ENCODE data around the gene MACROD1. TPM values are rescaled to one million over a fixed set of nuclear protein-coding genes. Genes with fewer than 3 reads are reported as not detected.

MACROD1 gene
- total RNA-seq, 1 donor from 2014 or later = 91.9 TPM

DNA sequence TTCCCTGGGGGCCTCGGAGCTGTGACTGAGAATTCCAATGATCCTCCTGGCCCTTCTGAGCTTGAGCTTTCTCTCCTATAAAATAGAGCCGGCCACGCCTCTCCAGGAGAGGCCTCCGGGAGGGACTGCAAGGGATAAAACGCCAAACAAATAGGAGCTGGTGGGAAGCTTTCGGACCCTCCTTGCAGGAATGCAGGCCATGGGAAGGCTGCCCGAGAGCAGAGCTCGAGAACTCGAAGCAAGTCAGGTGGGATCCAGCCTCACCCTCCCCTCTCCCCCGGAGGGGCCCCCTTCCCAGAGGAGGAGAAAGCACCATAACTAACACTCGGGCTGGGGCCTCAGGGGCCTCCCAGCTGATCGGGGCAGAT, 95.6 kb downstream of the MACROD1 start:
- Histone ChIP-seq H3K9me3 (ENCODE audit: control insufficient read depth in 3 of 3, low read length in 3 of 3) (no peaks in the 10 kb centered on the region), H3K4me3 (ENCODE audit: low read length in 3 of 3) (no peak overlapping the region), H3K9ac (ENCODE audit: low read depth in 1 of 3, low read length in 3 of 3) (peak overlapping the region in 1 of 3 donors; percentile 8), H3K27me3 (ENCODE audit: control insufficient read depth in 3 of 3, insufficient read depth in 3 of 3, low read length in 3 of 3) (no peaks in the 10 kb centered on the region), H3K27ac (ENCODE audit: low read depth, low read length) (no peak overlapping the region), H3K36me3 (ENCODE audit: control insufficient read depth in 3 of 3, insufficient read depth in 3 of 3, low read length in 3 of 3) (no peaks in the 10 kb centered on the region), H3K4me1 (ENCODE audit: control insufficient read depth in 3 of 3, insufficient read depth in 3 of 3, low read length in 3 of 3) (peaks cover 17 to 59% (median 30%) of the 10 kb centered on the region in 3 donors)

DNA sequence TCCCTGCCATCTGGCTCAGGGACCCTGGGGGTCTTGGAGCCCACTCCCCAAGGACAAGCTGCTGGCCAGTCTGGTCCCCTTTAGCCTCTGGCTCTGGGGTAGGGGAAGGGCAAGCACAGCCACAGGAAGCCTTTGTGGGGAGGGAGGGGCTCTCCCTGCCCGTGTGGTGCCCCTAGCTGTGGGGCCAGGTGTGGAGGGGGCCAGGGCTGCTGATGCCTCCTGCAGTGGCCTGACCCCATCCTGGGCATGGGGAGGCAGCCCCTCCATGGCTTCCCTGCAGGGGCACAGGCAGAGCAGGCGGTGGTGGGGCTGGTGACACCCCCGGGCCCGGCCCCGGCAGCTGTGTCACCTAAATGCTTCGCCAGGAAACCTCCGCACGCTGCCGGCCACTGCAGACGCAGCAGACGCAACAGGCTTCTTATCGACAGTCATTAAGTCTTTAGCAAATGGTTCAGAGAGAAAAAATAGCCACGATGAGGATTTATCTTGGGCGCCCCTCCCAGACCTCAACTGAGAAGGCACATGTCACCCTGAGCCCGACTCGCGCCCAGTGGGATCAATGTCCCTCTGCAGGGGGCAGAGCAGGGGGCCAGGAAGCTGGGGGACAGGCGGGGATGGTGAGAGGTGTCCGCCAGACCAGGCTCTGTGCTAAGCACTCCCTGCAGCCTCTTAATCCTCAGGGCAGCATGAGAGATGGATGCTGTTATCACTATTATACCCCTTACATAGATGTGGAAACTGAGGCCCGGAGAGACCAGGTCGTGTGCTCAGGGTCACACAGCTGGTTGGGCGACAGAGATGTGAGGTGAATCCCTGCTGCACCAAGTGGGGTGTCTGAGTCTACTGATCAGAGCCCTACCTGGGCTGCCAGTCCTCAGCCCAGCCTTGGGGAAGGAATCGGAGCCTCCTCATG, 96.3 kb downstream of the MACROD1 start:
- peaks cover 22 to 60% (median 37%) of the 10 kb centered on the region in 3 donors for H3K4me1 ChIP-seq (ENCODE audit: control insufficient read depth in 3 of 3, insufficient read depth in 3 of 3, low read length in 3 of 3)
- no peak overlapping the region for H3K4me3 ChIP-seq (ENCODE audit: low read length in 3 of 3)
- H3K9ac ChIP-seq (ENCODE audit: low read depth in 1 of 3, low read length in 3 of 3) = peak overlapping the region in 1 of 3 donors; percentile 8
- H3K27ac ChIP-seq (ENCODE audit: low read depth, low read length) = no peak overlapping the region
- H3K36me3 ChIP-seq (ENCODE audit: control insufficient read depth in 3 of 3, insufficient read depth in 3 of 3, low read length in 3 of 3) = no peaks in the 10 kb centered on the region
- no peaks in the 10 kb centered on the region for H3K27me3 ChIP-seq (ENCODE audit: control insufficient read depth in 3 of 3, insufficient read depth in 3 of 3, low read length in 3 of 3)
- H3K9me3 ChIP-seq (ENCODE audit: control insufficient read depth in 3 of 3, low read length in 3 of 3) = no peaks in the 10 kb centered on the region

DNA sequence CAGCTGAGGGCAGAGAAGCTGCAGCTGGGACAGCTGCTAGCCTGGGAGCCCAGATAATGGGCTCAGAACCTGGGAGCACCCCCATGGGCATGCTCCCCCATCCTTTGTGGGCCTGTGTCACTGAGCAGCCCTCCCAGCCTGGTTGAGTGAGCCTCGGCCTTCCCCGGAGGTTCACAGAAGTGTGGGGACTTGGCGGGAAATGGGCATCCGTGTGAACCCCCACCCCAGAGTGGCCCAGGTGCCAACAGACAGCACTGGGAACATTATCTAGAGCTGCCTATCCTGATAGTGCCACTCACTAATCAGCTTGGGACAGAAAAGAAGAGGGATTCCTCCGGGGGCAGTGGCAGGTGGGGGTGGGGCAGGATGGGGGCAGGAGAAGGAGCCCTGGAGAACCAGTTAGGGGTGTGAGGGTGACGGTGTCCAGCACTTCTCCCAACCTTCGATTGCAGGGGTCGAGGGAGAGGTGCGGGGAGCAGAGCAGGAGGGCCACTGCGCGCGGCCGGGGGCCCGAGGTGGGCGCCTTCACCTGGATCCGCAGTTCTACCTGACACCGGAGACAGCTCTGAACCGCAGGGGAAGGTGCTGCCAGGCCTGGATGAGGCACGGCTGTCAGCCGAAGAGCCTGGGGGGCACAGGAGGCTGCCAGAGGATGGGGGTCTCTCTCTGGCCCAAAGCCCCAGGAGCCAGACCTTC, 97.1 kb downstream of the MACROD1 start:
- Histone ChIP-seq H3K9ac (ENCODE audit: low read depth in 1 of 3, low read length in 3 of 3) (no peak overlapping the region), H3K36me3 (ENCODE audit: control insufficient read depth in 3 of 3, insufficient read depth in 3 of 3, low read length in 3 of 3) (no peaks in the 10 kb centered on the region), H3K27me3 (ENCODE audit: control insufficient read depth in 3 of 3, insufficient read depth in 3 of 3, low read length in 3 of 3) (no peaks in the 10 kb centered on the region), H3K4me3 (ENCODE audit: low read length in 3 of 3) (no peak overlapping the region), H3K9me3 (ENCODE audit: control insufficient read depth in 3 of 3, low read length in 3 of 3) (no peaks in the 10 kb centered on the region), H3K4me1 (ENCODE audit: control insufficient read depth in 3 of 3, insufficient read depth in 3 of 3, low read length in 3 of 3) (peaks cover 21 to 58% (median 44%) of the 10 kb centered on the region in 3 donors), H3K27ac (ENCODE audit: low read depth, low read length) (no peak overlapping the region)

DNA sequence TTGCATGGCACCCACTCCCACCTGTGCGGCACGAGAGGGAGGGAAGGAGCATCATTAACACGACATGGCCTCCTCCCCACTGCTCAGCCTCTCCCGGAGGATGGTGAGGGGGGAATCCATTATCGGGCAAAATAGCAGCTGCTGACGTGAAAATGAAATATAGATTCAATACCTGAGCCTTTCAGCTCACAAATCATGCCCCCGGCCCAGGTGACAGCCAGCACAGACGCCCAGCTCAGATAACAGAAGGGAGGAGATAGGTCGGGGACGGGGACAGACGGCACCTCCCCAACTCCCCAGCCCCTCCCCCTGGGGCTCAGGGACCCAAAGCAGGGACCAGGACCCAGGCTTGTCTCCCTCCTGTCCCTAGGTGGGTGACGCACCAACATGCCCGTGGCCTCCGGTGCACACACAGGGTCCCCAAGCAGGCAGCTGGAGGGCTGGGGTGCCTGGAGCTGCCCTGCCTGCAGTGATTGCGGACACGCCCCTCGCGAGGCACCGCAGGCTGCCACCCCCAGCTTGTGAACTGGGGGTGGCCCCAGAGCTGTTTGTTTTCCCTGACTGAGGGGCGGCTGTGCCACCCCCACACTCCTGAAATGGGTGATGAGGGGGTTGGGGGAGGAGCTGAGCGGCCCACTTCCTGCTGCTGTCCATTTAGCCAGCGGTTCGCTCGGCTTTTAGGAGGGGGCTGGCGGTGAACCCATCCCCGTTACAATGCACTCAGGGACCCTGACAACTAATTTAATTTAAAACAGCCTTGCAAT, 98.5 kb downstream of the MACROD1 start:
- peaks cover 0 to 3% (median 0%) of the 10 kb centered on the region in 3 donors for H3K36me3 ChIP-seq (ENCODE audit: control insufficient read depth in 3 of 3, insufficient read depth in 3 of 3, low read length in 3 of 3)
- H3K27ac ChIP-seq (ENCODE audit: low read depth, low read length) = no peak overlapping the region
- H3K4me3 ChIP-seq (ENCODE audit: low read length in 3 of 3) = no peak overlapping the region
- no peak overlapping the region for H3K9ac ChIP-seq (ENCODE audit: low read depth in 1 of 3, low read length in 3 of 3)
- peaks cover 0 to 4% (median 0%) of the 10 kb centered on the region in 3 donors for H3K27me3 ChIP-seq (ENCODE audit: control insufficient read depth in 3 of 3, insufficient read depth in 3 of 3, low read length in 3 of 3)
- H3K4me1 ChIP-seq (ENCODE audit: control insufficient read depth in 3 of 3, insufficient read depth in 3 of 3, low read length in 3 of 3) = peaks cover 9 to 53% (median 34%) of the 10 kb centered on the region in 3 donors
- no peaks in the 10 kb centered on the region for H3K9me3 ChIP-seq (ENCODE audit: control insufficient read depth in 3 of 3, low read length in 3 of 3)

DNA sequence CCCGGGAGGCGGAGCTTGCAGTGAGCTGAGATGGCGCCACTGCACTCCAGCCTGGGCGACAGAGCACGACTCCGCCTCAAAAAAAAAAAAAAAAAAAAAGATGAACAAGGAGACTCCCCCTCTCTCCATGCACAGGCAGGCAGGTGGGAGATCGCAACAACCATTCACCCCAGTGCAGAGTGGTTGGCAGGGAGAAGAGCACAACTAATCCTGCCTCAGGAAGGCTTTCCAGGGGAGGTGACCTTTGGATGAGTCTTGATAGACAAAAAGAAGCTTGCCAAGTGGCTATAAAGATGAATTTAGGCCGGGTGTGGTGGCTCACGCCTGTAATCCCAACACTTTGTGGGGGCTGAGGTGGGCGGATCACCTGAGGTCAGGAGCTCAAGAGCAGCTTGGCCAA, 100.2 kb downstream of the MACROD1 start:
- Histone ChIP-seq H3K27ac (ENCODE audit: low read depth, low read length) (no peak overlapping the region), H3K9ac (ENCODE audit: low read depth in 1 of 3, low read length in 3 of 3) (no peak overlapping the region), H3K4me1 (ENCODE audit: control insufficient read depth in 3 of 3, insufficient read depth in 3 of 3, low read length in 3 of 3) (peaks cover 14 to 50% (median 30%) of the 10 kb centered on the region in 3 donors), H3K27me3 (ENCODE audit: control insufficient read depth in 3 of 3, insufficient read depth in 3 of 3, low read length in 3 of 3) (peaks cover 0 to 4% (median 0%) of the 10 kb centered on the region in 3 donors), H3K4me3 (ENCODE audit: low read length in 3 of 3) (no peak overlapping the region), H3K36me3 (ENCODE audit: control insufficient read depth in 3 of 3, insufficient read depth in 3 of 3, low read length in 3 of 3) (peaks cover 0 to 4% (median 0%) of the 10 kb centered on the region in 3 donors), H3K9me3 (ENCODE audit: control insufficient read depth in 3 of 3, low read length in 3 of 3) (no peaks in the 10 kb centered on the region)

DNA sequence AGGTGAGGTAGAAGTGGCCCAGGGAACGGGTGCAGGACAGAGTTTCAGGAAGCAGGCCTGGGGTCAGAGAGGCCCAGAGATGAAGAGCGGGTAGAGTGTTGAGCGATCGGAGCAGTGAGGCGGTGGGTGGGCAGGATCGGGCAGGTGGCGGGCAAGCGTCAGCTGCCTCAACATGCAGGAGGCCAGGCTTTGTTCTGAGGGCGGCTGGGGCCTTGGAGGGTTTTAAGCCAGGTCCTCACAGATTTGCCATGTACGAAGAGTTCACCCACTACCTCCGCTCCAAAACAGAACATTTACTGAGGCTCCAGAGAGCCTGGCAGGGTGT, 100.8 kb downstream of the MACROD1 start:
- Histone ChIP-seq H3K9ac (ENCODE audit: low read depth in 1 of 3, low read length in 3 of 3) (no peak overlapping the region), H3K4me1 (ENCODE audit: control insufficient read depth in 3 of 3, insufficient read depth in 3 of 3, low read length in 3 of 3) (peaks cover 19 to 54% (median 30%) of the 10 kb centered on the region in 3 donors), H3K27ac (ENCODE audit: low read depth, low read length) (no peak overlapping the region), H3K36me3 (ENCODE audit: control insufficient read depth in 3 of 3, insufficient read depth in 3 of 3, low read length in 3 of 3) (peaks cover 0 to 4% (median 0%) of the 10 kb centered on the region in 3 donors), H3K9me3 (ENCODE audit: control insufficient read depth in 3 of 3, low read length in 3 of 3) (no peaks in the 10 kb centered on the region), H3K27me3 (ENCODE audit: control insufficient read depth in 3 of 3, insufficient read depth in 3 of 3, low read length in 3 of 3) (peaks cover 0 to 4% (median 0%) of the 10 kb centered on the region in 3 donors), H3K4me3 (ENCODE audit: low read length in 3 of 3) (no peak overlapping the region)

DNA sequence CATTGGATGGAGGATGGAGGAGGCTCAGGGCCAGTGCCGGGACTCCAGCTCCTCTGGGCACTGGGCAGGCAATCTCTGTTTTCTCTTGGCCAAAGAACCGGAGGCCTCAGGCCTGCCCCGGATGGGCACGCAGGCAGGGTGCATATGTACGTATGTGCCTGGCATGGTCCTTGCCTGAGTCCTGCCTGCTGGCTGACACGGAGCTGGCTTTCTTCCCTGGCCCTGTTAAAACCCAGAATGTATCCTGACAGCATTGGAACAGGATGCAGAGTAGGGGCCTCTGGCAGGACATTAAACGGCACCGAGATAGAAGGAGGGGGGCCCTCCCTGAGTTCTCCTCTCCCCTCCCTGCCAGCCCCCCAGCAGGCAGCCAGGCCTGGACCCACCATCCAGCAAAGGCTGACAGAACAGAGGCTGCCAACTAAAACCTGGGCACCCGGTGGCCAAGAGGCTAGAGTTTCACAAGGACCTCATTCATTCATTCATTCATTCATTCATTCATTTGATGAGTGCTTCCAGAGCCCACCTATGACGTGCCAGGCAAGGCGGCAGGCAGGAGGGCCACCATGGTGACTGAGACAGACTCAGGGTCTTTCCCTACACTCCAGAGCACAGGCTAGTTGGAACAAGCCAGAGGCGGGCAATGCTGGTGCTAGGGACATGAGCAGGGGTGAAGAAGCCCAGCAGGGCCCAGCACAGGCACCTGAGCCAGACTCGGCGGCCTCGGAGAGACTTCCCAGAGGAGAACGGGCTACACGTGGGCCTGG, 101.4 kb downstream of the MACROD1 start:
- Histone ChIP-seq H3K9me3 (ENCODE audit: control insufficient read depth in 3 of 3, low read length in 3 of 3) (no peaks in the 10 kb centered on the region), H3K4me3 (ENCODE audit: low read length in 3 of 3) (no peak overlapping the region), H3K27me3 (ENCODE audit: control insufficient read depth in 3 of 3, insufficient read depth in 3 of 3, low read length in 3 of 3) (peaks cover 0 to 4% (median 0%) of the 10 kb centered on the region in 3 donors), H3K9ac (ENCODE audit: low read depth in 1 of 3, low read length in 3 of 3) (peak overlapping the region in 1 of 3 donors; percentile 50), H3K36me3 (ENCODE audit: control insufficient read depth in 3 of 3, insufficient read depth in 3 of 3, low read length in 3 of 3) (peaks cover 0 to 4% (median 0%) of the 10 kb centered on the region in 3 donors), H3K4me1 (ENCODE audit: control insufficient read depth in 3 of 3, insufficient read depth in 3 of 3, low read length in 3 of 3) (peaks cover 19 to 50% (median 30%) of the 10 kb centered on the region in 3 donors), H3K27ac (ENCODE audit: low read depth, low read length) (no peak overlapping the region)

DNA sequence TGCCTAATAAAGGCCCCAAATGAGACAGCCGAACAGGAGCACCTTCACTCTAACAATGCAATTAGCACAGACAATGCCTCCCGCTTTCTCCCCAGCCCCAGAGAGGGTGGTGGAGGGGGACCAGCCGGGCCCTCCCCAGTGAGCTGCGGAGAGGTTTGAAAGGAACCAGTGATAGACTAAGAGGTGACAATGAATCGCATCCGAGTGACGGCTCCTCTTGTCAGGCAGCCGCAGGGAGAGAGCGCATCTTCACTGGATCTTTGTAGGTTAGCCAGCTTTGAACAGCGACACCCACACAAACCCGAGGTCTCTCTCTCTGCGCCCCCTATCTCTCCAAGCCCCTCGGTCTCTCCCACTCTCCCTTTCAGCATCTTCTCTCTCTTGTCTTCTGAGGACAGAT, 102.1 kb downstream of the MACROD1 start:
- H3K4me1 ChIP-seq (ENCODE audit: control insufficient read depth in 3 of 3, insufficient read depth in 3 of 3, low read length in 3 of 3) = peaks cover 19 to 52% (median 32%) of the 10 kb centered on the region in 3 donors

More for the DNA sequence above, 102.1 kb downstream of the MACROD1 start:
- Histone ChIP-seq H3K4me3 (ENCODE audit: low read length in 3 of 3) (no peak overlapping the region), H3K27me3 (ENCODE audit: control insufficient read depth in 3 of 3, insufficient read depth in 3 of 3, low read length in 3 of 3) (peaks cover 0 to 4% (median 0%) of the 10 kb centered on the region in 3 donors), H3K9me3 (ENCODE audit: control insufficient read depth in 3 of 3, low read length in 3 of 3) (no peaks in the 10 kb centered on the region), H3K9ac (ENCODE audit: low read depth in 1 of 3, low read length in 3 of 3) (no peak overlapping the region), H3K27ac (ENCODE audit: low read depth, low read length) (no peak overlapping the region), H3K36me3 (ENCODE audit: control insufficient read depth in 3 of 3, insufficient read depth in 3 of 3, low read length in 3 of 3) (peaks cover 0 to 4% (median 0%) of the 10 kb centered on the region in 3 donors)
